OCI-LY7 (cell line): ENCODE data around the gene CETN2.

Experiments used
- EZH2phosphoT487 ChIP-seq: fragments of 200-600 bp; sonication (generic); IDR thresholded peaks from 2 replicates; pipeline ENCODE4 v1.6.1; 2018; ENCODE audit warnings: low read depth, borderline replicate concordance, mild to moderate bottlenecking, mixed run types, antibody characterized with exemption, low read length, moderate library complexity, mixed read lengths
- TF ChIP-seq, protein P1 (sequence below): fragments of 200-600 bp; sonication (generic); conservative IDR thresholded peaks from 2 replicates; pipeline ENCODE4 v1.5.1; 2014; ENCODE audit warnings: mild to moderate bottlenecking, antibody characterized with exemption, low read length, moderate library complexity, mixed read lengths

DNA sequence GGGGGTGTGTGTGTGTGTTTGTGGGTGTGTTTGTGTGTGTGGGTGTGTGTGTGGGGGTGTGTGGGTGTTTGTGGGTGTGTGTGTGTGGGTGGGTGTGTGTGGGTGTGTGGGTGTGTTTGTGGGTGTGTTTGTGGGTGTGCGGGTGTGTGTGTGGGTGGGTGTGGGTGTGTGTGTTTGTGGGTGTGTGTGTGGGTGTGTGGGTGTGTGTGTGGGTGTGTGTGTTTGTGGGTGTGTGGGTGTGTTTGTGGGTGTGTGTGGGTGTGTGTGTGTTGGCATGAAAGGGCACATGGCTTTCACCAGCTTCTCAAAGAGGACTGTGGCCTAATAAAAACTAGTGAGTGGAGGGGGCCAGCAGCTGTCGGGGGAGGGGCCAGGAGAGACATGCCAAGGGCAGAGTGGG is 42.0 kb upstream of the CETN2 start:
- TF ChIP-seq, protein P1, sequence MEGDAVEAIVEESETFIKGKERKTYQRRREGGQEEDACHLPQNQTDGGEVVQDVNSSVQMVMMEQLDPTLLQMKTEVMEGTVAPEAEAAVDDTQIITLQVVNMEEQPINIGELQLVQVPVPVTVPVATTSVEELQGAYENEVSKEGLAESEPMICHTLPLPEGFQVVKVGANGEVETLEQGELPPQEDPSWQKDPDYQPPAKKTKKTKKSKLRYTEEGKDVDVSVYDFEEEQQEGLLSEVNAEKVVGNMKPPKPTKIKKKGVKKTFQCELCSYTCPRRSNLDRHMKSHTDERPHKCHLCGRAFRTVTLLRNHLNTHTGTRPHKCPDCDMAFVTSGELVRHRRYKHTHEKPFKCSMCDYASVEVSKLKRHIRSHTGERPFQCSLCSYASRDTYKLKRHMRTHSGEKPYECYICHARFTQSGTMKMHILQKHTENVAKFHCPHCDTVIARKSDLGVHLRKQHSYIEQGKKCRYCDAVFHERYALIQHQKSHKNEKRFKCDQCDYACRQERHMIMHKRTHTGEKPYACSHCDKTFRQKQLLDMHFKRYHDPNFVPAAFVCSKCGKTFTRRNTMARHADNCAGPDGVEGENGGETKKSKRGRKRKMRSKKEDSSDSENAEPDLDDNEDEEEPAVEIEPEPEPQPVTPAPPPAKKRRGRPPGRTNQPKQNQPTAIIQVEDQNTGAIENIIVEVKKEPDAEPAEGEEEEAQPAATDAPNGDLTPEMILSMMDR = no peak
- TF ChIP-seq EZH2phosphoT487 = no peak
